ENCODE measurements around the gene LMOD1. TPM values are rescaled to one million over a fixed set of nuclear protein-coding genes. Genes with fewer than 3 reads are reported as not detected.

The LMOD1 gene
- total and polyA plus RNA-seq, 2 donors (not counting 1 experiment from before 2014, with no cell fraction given), result not detected

- Histone ChIP-seq H3K4me1 (ENCODE audit: control insufficient read depth in 2 of 2, insufficient read depth in 2 of 2, low read length in 2 of 2) (peaks cover 10 to 11% of the 10 kb centered on the region in 2 donors), H3K79me2 (ENCODE audit: control insufficient read depth, insufficient read depth, low read length) (no peaks in the 10 kb centered on the region), H3K9me3 (ENCODE audit: control extremely low read depth in 1 of 3, control insufficient read depth in 2 of 3, insufficient read depth in 1 of 3, low read length in 2 of 3) (peaks cover 0 to 6% (median 0%) of the 10 kb centered on the region in 3 donors), H2AFZ (ENCODE audit: insufficient read depth, low read depth, low read length, poor library complexity, severe bottlenecking) (no peak overlapping the region), H3K36me3 (replicated peaks in 1 of 2; ENCODE audit: control extremely low read depth in 1 of 2, control insufficient read depth in 1 of 2, extremely low read depth in 1 of 2, insufficient read depth in 2 of 2, low read length in 1 of 2) (no peaks in the 10 kb centered on the region), H3K4me3 (ENCODE audit: control extremely low read depth in 1 of 5, extremely low read depth in 1 of 5, insufficient read depth in 1 of 5, low read depth in 2 of 5, low read length in 4 of 5) (no peak overlapping the region), H3K27me3 (replicated peaks in 1 of 4; ENCODE audit: control extremely low read depth in 1 of 4, control insufficient read depth in 3 of 4, insufficient read depth in 4 of 4, low read length in 3 of 4) (peaks cover 0 to 41% (median 31%) of the 10 kb centered on the region in 4 experiments), H3K27ac (ENCODE audit: low read length in 2 of 2) (no peak overlapping the region), H3K4me2 (replicated peaks; ENCODE audit: low read depth, low read length, poor library complexity, severe bottlenecking) (no peak overlapping the region), H3K9ac (ENCODE audit: low read length) (no peak overlapping the region), H4K20me1 (ENCODE audit: control insufficient read depth, insufficient read depth, low read length, poor library complexity, severe bottlenecking) (no peaks in the 10 kb centered on the region)
- WGBS (ENCODE audit: insufficient coverage), result 100% methylated on average over 1 of the region's 6 CpGs
- ChIA-PET CTCF (no interaction called here), POLR2A (no interaction called here)
- H3K27ac Mint-ChIP-seq, result no peak overlapping the region
- DNase-seq (no peak), ATAC-seq (ENCODE audit: low read depth) (no peak)
- H3K27me3 Mint-ChIP-seq, result peaks cover 60% of the 10 kb centered on the region
- H3K9me3 Mint-ChIP-seq (ENCODE audit: insufficient read depth), result no peaks in the 10 kb centered on the region
- intact Hi-C loops (cut with micrococcal nuclease), result no loop called here
- H3K4me3 Mint-ChIP-seq, result no peak overlapping the region
- TF ChIP-seq EZH2 (IDR thresholded peaks at IDR 0.05; ENCODE audit: borderline replicate concordance, insufficient read depth, low read depth, low read length, poor library complexity, severe bottlenecking), result no peak
- TF ChIP-seq, protein P1, sequence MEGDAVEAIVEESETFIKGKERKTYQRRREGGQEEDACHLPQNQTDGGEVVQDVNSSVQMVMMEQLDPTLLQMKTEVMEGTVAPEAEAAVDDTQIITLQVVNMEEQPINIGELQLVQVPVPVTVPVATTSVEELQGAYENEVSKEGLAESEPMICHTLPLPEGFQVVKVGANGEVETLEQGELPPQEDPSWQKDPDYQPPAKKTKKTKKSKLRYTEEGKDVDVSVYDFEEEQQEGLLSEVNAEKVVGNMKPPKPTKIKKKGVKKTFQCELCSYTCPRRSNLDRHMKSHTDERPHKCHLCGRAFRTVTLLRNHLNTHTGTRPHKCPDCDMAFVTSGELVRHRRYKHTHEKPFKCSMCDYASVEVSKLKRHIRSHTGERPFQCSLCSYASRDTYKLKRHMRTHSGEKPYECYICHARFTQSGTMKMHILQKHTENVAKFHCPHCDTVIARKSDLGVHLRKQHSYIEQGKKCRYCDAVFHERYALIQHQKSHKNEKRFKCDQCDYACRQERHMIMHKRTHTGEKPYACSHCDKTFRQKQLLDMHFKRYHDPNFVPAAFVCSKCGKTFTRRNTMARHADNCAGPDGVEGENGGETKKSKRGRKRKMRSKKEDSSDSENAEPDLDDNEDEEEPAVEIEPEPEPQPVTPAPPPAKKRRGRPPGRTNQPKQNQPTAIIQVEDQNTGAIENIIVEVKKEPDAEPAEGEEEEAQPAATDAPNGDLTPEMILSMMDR (IDR thresholded peaks at IDR 0.05), result no peak
- peaks cover 11% of the 10 kb centered on the region for H3K4me1 Mint-ChIP-seq
Measured at GRCh38 chr1:201944002-201944401, 2.3 kb downstream of the LMOD1 start.

- CTCF ChIA-PET, result no interaction called here
- no peak overlapping the region for H3K4me3 ChIP-seq (ENCODE audit: control extremely low read depth in 1 of 5, extremely low read depth in 1 of 5, insufficient read depth in 1 of 5, low read depth in 2 of 5, low read length in 4 of 5)
- no peaks in the 10 kb centered on the region for H3K79me2 ChIP-seq (ENCODE audit: control insufficient read depth, insufficient read depth, low read length)
- ATAC-seq (ENCODE audit: low read depth) (no peak), DNase-seq (no peak)
- Mint-ChIP-seq H3K27me3 (peaks cover 49% of the 10 kb centered on the region), H3K27ac (no peak overlapping the region), H3K9me3 (ENCODE audit: insufficient read depth) (no peaks in the 10 kb centered on the region), H3K4me3 (no peak overlapping the region), H3K4me1 (peaks cover 11% of the 10 kb centered on the region)
- peaks cover 10 to 11% of the 10 kb centered on the region in 2 donors for H3K4me1 ChIP-seq (ENCODE audit: control insufficient read depth in 2 of 2, insufficient read depth in 2 of 2, low read length in 2 of 2)
- no peaks in the 10 kb centered on the region for H3K36me3 ChIP-seq (replicated peaks in 1 of 2; ENCODE audit: control extremely low read depth in 1 of 2, control insufficient read depth in 1 of 2, extremely low read depth in 1 of 2, insufficient read depth in 2 of 2, low read length in 1 of 2)
- H4K20me1 ChIP-seq (ENCODE audit: control insufficient read depth, insufficient read depth, low read length, poor library complexity, severe bottlenecking), result no peaks in the 10 kb centered on the region
- peaks cover 0 to 43% (median 27%) of the 10 kb centered on the region in 4 experiments for H3K27me3 ChIP-seq (replicated peaks in 1 of 4; ENCODE audit: control extremely low read depth in 1 of 4, control insufficient read depth in 3 of 4, insufficient read depth in 4 of 4, low read length in 3 of 4)
- H3K27ac ChIP-seq (ENCODE audit: low read length in 2 of 2), result no peak overlapping the region
- POLR2A ChIA-PET, result interaction anchor here (0.6 kb wide), 1 partner anchor 13 kb away, joined by 6 read pairs; no protein-coding TSS in a partner anchor
- H3K9ac ChIP-seq (ENCODE audit: low read length), result no peak overlapping the region
- peaks cover 0 to 6% (median 0%) of the 10 kb centered on the region in 3 donors for H3K9me3 ChIP-seq (ENCODE audit: control extremely low read depth in 1 of 3, control insufficient read depth in 2 of 3, insufficient read depth in 1 of 3, low read length in 2 of 3)
- no peak overlapping the region for H3K4me2 ChIP-seq (replicated peaks; ENCODE audit: low read depth, low read length, poor library complexity, severe bottlenecking)
- intact Hi-C loops (cut with micrococcal nuclease), result no loop called here
- no peak for TF ChIP-seq EZH2 (IDR thresholded peaks at IDR 0.05; ENCODE audit: borderline replicate concordance, insufficient read depth, low read depth, low read length, poor library complexity, severe bottlenecking)
- TF ChIP-seq, protein P1 (IDR thresholded peaks at IDR 0.05), result no peak
- 69% methylated on average over 1 of the region's 1 CpG for WGBS (ENCODE audit: insufficient coverage)
- H2AFZ ChIP-seq (ENCODE audit: insufficient read depth, low read depth, low read length, poor library complexity, severe bottlenecking), result no peak overlapping the region
Measured at GRCh38 chr1:201942129-201942495, 4.2 kb downstream of the LMOD1 start.

All from B cell (primary cell).